OCI-M2 (cell line): ENCODE results near the gene PRPS1.
A peak's percentile ranks its signal among the peaks of the same experiment; 100 is the strongest.
"Not testable (repeated sequence)": the region's sequence is repeated elsewhere in the genome, so short reads cannot be mapped to it uniquely, and the experiment has no call there.

Source experiments
- DNase-seq: peaks from one replicate; lab custom pipeline; 2025; ENCODE audit not compliant: unreplicated experiment; lab: John Stamatoyannopoulos, UW

Gene PRPS1

DNA sequence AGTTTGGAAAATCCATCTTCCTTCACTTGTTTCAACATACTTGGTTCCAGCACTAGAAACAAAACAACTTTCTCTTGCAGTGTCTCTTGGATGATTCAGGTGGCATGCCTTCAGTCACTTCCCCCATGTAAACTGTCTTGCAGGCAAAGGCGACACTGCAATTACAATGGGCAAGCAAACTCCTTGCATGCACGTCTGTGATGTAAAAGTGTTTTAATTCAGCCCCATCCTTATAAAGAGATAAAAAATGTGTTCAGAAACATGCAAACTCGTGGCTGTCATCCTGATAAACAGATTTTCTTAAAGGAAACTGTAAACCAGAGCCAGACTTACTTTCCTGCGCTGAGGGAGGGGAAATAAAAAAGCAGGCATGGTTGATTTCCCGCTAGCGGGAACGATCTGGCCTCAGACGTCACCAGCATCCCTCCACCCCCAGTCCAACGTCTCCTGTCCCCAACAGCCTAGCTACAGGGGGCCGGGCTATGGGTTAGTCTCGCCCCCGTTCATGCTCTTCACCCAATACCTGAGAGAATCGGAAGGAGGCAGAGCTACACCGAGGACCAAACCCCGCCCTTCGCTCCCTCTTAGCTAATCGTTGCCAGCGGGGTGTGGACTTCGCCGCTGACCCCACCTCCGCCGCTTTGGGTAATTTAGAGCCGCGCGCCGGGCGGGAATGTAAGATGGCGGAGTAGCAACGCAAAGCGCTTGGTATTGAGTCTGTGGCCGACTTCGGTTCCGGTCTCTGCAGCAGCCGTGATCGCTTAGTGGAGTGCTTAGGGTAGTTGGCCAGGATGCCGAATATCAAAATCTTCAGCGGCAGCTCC lies at the start of gene PRPS1:
PRPS1 (plus strand) TSS at position 673 of the 824 bp plus-strand sequence; CDS start at position 792, 119 bp downstream.
- peak; percentile 5 for DNase-seq

- DNase-seq = no peak
Measured at GRCh38 chrX:107579956-107580355, 48.4 kb upstream of the PRPS1 start.

- DNase-seq = no peak
Measured at GRCh38 chrX:107581923-107582322, 46.4 kb upstream of the PRPS1 start.

DNA sequence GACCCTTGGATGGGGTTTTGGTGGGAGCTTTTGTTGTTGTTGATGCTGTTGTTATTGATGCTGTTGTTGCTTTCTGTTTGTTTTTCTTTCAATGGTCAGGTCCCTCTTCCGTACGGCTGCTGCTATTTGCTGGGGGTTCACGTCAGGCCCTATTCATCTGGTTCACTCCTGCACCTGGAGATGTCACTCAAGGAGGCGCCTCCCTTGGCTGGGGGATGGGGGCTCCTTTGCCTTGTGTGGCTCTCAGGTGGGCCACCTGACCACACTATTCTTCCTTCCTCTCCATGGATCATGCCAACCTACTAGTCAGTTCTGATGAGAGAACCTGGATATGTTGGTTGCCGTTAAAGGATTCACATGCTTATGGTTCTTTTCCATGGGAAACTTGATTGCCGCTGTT lies 39.1 kb upstream of the PRPS1 start:
- DNase-seq = no peak

DNA sequence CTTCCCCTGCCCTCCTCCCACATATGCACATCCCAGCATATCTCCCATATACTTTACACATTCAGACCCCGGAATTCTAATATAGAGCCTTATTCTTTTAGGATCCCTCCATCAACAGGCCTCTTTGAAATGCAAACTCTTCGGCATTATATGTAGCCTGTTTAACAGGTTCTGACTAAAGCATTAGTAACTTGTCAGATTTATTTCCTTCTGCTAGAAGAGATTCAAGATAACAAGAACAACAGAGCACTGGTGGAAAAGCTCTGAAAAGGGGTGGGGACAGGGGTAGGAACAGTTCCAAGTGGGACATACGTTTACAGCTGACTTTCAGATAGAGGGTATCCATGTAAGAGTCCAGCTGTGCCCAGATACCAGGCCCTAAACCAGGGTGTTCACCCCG lies 31.7 kb upstream of the PRPS1 start:
- no peak for DNase-seq

GRCh38 chrX:107597264-107597663 lies 31.0 kb upstream of the PRPS1 start:
- no peak for DNase-seq

GRCh38 chrX:107597791-107598190 lies 30.5 kb upstream of the PRPS1 start:
- no peak for DNase-seq

DNA sequence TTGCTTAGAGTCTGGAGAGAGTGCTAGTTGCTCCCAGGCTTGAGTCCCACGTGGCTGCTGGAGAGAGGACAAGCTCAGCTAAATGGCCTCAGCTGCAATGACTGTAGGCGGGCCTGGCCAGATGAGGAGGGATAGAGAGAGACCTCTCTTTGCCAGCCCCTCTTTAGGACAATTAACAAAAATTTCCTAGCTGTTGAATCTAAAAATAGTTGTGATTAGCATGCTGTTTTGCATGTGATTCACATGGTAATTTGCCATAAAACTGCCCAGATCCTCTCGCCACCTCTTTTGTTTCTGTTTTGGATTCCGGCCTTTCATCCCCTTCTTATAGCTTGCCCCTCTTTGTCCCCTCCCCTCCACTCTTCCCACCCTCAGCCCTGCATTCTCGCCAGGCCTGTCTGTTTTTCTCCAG lies 28.9 kb upstream of the PRPS1 start:
- no peak for DNase-seq

- DNase-seq = no peak
Measured at GRCh38 chrX:107600366-107600765, 27.9 kb upstream of the PRPS1 start.

- no peak for DNase-seq
Measured at GRCh38 chrX:107601326-107601725, 27.0 kb upstream of the PRPS1 start.

- DNase-seq = no peak
Measured at GRCh38 chrX:107601759-107602158, 26.6 kb upstream of the PRPS1 start.

DNA sequence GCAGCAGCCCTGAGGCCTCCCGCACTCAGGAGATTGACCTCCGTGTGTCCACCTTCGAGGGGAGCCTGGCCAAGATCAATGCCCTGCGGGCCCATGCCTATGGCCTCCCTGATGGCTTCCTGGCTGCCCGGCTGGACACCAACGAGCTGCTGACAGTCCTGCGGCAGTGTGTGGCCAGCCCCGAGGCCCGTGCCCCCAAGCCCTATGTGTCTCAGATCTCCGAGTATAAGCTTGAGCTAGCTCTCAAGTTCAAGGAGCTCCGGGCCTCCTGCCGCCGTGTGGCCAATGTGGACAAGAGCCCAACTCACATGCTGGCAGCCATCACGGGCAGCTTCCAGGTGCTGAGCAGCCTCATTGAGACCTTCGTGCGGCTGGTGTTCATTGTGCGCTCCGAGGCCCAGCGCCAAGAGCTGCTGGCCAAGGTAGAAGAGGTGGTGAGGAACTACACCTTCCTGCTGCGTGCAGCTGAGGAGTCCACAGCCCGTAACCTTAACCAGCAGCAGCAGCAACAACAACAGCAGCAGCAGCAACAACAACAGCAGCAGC lies 25.5 kb upstream of the PRPS1 start:
- DNase-seq = no peak

GRCh38 chrX:107603429-107604159 lies 24.7 kb upstream of the PRPS1 start:
- DNase-seq = no peak

GRCh38 chrX:107609061-107609460 lies 19.2 kb upstream of the PRPS1 start:
- not testable (repeated sequence) for DNase-seq

GRCh38 chrX:107610667-107611066 lies 17.6 kb upstream of the PRPS1 start:
- no peak for DNase-seq

GRCh38 chrX:107619885-107620322 lies 8.4 kb upstream of the PRPS1 start:
- DNase-seq = no peak

GRCh38 chrX:107624893-107625292 lies 3.4 kb upstream of the PRPS1 start:
- DNase-seq = no peak

- no peak for DNase-seq
Measured at GRCh38 chrX:107625739-107626138, 2.6 kb upstream of the PRPS1 start.

- DNase-seq = no peak
Measured at GRCh38 chrX:107626481-107626880, 1.8 kb upstream of the PRPS1 start.

DNA sequence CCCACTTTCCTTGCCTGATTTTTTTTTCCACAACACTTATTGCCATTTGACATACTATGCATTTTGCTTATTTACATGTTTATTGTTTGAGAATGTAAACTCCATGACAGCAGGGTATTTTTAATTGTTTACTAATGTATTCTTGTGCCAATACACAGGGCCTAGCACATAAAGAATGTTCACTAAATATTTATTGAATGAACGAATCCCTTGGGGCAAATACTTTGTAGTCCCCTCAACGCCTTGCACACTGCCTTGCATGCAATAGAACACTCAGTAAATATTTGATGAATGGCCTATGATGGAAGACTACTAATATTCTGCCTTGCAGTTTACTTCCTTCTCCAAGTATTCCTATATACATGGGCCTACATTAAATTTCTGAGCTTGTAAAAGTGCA lies 1.4 kb upstream of the PRPS1 start:
- DNase-seq = no peak

DNA sequence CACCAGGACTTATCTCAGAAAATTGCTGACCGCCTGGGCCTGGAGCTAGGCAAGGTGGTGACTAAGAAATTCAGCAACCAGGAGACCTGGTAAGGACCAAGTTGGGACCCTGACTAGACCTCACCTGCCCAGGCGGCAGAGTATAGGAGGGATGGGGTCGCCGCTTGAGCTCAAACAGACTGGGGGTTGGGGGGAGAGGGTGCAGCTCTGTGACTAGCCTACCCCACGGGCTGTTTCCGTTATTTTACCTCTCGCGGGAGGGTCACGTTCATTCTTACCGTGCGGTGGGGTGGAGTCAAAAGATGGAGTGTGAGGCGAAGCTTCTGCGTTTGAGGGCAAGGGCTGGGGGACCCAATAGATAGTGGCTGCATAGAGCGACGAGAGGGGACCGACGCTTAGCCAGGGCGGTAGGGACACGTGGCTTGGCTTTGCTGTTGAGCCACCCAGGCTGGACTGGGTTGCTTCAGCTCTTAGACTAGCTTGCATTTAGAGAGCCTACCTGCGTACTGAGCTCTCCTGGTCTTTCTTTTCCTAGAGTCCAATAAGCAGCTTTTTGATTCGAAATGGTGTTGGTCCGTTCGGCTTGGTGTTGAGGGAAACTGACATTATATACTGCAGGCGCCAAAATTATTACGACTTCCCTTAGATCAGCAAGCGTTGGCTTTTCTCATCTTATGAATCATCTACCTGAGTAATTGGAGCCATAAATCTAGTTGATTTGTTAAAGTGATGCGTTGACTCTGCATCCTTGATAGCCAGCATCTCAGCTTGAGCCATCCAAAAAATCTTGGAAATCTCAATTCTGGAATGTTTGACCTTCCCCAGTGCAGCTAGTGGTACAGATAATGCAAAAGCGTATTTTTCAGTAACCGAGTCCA lies 591 bp downstream of the PRPS1 start:
- no peak for DNase-seq
